Measurements from ENCODE around the gene GOLGA7B. TPM values are rescaled to one million over a fixed set of nuclear protein-coding genes. Genes with fewer than 3 reads are reported as not detected.

The GOLGA7B gene
- total RNA-seq: under 0.01 TPM in 1 of 2 replicates, not detected in the other

GRCh38 chr10:97849687-97850402, at the start of gene GOLGA7B:
Gene GOLGA7B, plus strand, starts transcription at chr10:97849843. Its CDS starts 461 bp downstream, at chr10:97850304.

Other genes starting within 250 kb of the GOLGA7B start
- 6.2 and 9.4 TPM in 2 replicates for gene MORN4, start 216.3 kb upstream of the GOLGA7B start, total RNA-seq
- gene PI4K2A, start 209.2 kb upstream of the GOLGA7B start, total RNA-seq: 22.2 and 22.3 TPM in 2 replicates
- gene AVPI1, start 162.6 kb upstream of the GOLGA7B start, total RNA-seq: 21.4 and 24.5 TPM in 2 replicates
- 36.3 and 44.9 TPM in 2 replicates for gene MARVELD1, start 136.1 kb upstream of the GOLGA7B start, total RNA-seq
- gene ZFYVE27, start 112.7 kb upstream of the GOLGA7B start, total RNA-seq: 10.1 and 10.7 TPM in 2 replicates
- gene SFRP5, start 77.8 kb upstream of the GOLGA7B start, total RNA-seq: not detected in 2 replicates
- gene CRTAC1, start 180.8 kb downstream of the GOLGA7B start, total RNA-seq: not detected in 2 replicates

Data from bronchus fibroblast of lung (primary cell).